Measurements from ENCODE around the gene C12orf56. TPM values are rescaled to one million over a fixed set of nuclear protein-coding genes. Genes with fewer than 3 reads are reported as not detected.

The C12orf56 gene
- polyA plus RNA-seq, 1 donor (not counting 4 experiments of a cell fraction or from before 2014, with no cell fraction given): 0.14 TPM

GRCh38 chr12:64352181-64352580, 38.4 kb downstream of the C12orf56 start:
- H4K20me1 ChIP-seq (ENCODE audit: control insufficient read depth, extremely low read depth, insufficient read depth, low read length): no peaks in the 10 kb centered on the region
- dilution Hi-C loops (cut with MboI; ENCODE audit: extremely low pct_ligation_motif_present, low sequenced_read_pairs): no loop called here
- TF ChIP-seq EZH2 (IDR thresholded peaks at IDR 0.05; ENCODE audit: low read length) (no peak), CTCF (optimal IDR thresholded peaks at IDR 0.05 in 1 of 3, IDR thresholded peaks at IDR 0.05 in 1 of 3, conservative IDR thresholded peaks at IDR 0.05 in 1 of 3; ENCODE audit: extremely low read depth in 1 of 3, insufficient read depth in 2 of 3, low read length in 3 of 3) (no peak)

GRCh38 chr12:64351265-64351664, 39.3 kb downstream of the C12orf56 start:
- Histone ChIP-seq H3K27me3 (ENCODE audit: control insufficient read depth, extremely low read depth, insufficient read depth, low read length) (no peaks in the 10 kb centered on the region), H3K36me3 (ENCODE audit: control insufficient read depth in 2 of 2, extremely low read depth in 1 of 2, insufficient read depth in 2 of 2, low read length in 2 of 2) (no peaks in the 10 kb centered on the region), H3K4me3 (ENCODE audit: control insufficient read depth in 2 of 3, extremely low read depth in 1 of 3, insufficient read depth in 2 of 3, low read depth in 1 of 3, low read length in 3 of 3) (no peak overlapping the region), H3K4me1 (ENCODE audit: control insufficient read depth, extremely low read depth, insufficient read depth, low read length) (no peaks in the 10 kb centered on the region), H3K27ac (ENCODE audit: control insufficient read depth, insufficient read depth, low read length) (no peak overlapping the region), H3K9ac (ENCODE audit: control insufficient read depth, extremely low read depth, insufficient read depth, low read length) (no peak overlapping the region), H3K79me2 (ENCODE audit: control insufficient read depth, insufficient read depth, low read length) (no peaks in the 10 kb centered on the region), H3K9me1 (ENCODE audit: control insufficient read depth, extremely low read depth, insufficient read depth, low read length) (no peaks in the 10 kb centered on the region), H4K20me1 (ENCODE audit: control insufficient read depth, extremely low read depth, insufficient read depth, low read length) (no peaks in the 10 kb centered on the region), H3K9me3 (ENCODE audit: control insufficient read depth, low read depth, low read length) (peaks cover 2% of the 10 kb centered on the region), H3K4me2 (ENCODE audit: control insufficient read depth, extremely low read depth, insufficient read depth, low read depth, low read length) (no peak overlapping the region), H2AFZ (ENCODE audit: control insufficient read depth, low read length) (no peak overlapping the region)
- dilution Hi-C loops (cut with MboI; ENCODE audit: extremely low pct_ligation_motif_present, low sequenced_read_pairs): no loop called here
- no peak for FAIRE-seq
- no peak for DNase-seq (ENCODE audit: low read depth, low spot score)
- no peak for TF ChIP-seq EZH2 (IDR thresholded peaks at IDR 0.05; ENCODE audit: low read length)
- TF ChIP-seq CTCF (optimal IDR thresholded peaks at IDR 0.05 in 1 of 3, IDR thresholded peaks at IDR 0.05 in 1 of 3, conservative IDR thresholded peaks at IDR 0.05 in 1 of 3; ENCODE audit: extremely low read depth in 1 of 3, insufficient read depth in 2 of 3, low read length in 3 of 3): no peak

More at GRCh38 chr12:64352181-64352580, 38.4 kb downstream of the C12orf56 start:
- Histone ChIP-seq H3K79me2 (ENCODE audit: control insufficient read depth, insufficient read depth, low read length) (no peaks in the 10 kb centered on the region), H3K9ac (ENCODE audit: control insufficient read depth, extremely low read depth, insufficient read depth, low read length) (no peak overlapping the region), H3K27ac (ENCODE audit: control insufficient read depth, insufficient read depth, low read length) (no peak overlapping the region), H3K9me3 (ENCODE audit: control insufficient read depth, low read depth, low read length) (peaks cover 2% of the 10 kb centered on the region), H3K27me3 (ENCODE audit: control insufficient read depth, extremely low read depth, insufficient read depth, low read length) (no peaks in the 10 kb centered on the region), H3K4me2 (ENCODE audit: control insufficient read depth, extremely low read depth, insufficient read depth, low read depth, low read length) (no peak overlapping the region), H3K4me1 (ENCODE audit: control insufficient read depth, extremely low read depth, insufficient read depth, low read length) (no peaks in the 10 kb centered on the region), H2AFZ (ENCODE audit: control insufficient read depth, low read length) (no peak overlapping the region), H3K9me1 (ENCODE audit: control insufficient read depth, extremely low read depth, insufficient read depth, low read length) (no peaks in the 10 kb centered on the region), H3K36me3 (ENCODE audit: control insufficient read depth in 2 of 2, extremely low read depth in 1 of 2, insufficient read depth in 2 of 2, low read length in 2 of 2) (no peaks in the 10 kb centered on the region), H3K4me3 (ENCODE audit: control insufficient read depth in 2 of 3, extremely low read depth in 1 of 3, insufficient read depth in 2 of 3, low read depth in 1 of 3, low read length in 3 of 3) (no peak overlapping the region)
- DNase-seq (ENCODE audit: low read depth, low spot score) (no peak), FAIRE-seq (no peak)

Measured in keratinocyte (primary cell).